GDM1 (cell line): Measurements from ENCODE around the gene ACOD1.

ENCODE experiments used
- DNase-seq: peaks from one replicate; lab custom pipeline; 2025; lab: John Stamatoyannopoulos, UW

ACOD1 gene

GRCh38 chr13:76991796-76992547 is 43.7 kb downstream of the ACOD1 start, which contains the start of gene CLN5:
CLN5 (plus strand) TSS chr13:76992081; CDS start chr13:76992099, 18 bp downstream.
- DNase-seq: peak; percentile 97

DNA sequence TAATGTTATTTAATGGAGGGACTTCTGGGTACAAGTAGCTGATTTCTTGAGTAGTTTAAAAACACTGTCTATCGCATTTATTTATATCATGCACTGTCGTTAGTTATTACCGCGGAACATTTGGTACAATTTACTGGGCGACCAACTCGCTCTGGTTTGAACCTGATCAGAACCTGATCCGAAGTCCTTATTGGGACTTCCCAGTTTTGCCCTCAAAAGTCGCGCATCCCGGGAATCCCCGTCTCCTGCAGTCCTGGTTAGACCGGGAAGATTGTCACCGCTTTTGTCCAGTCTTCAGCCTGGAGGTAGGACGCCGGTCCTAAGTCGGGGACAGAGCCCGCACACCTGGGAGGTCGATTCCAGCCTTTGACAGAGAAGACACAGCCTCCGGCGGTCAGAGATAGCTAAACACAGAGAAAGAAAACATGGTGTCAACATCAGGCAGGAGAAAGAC is 44.3 kb downstream of the ACOD1 start:
- no peak for DNase-seq

DNA sequence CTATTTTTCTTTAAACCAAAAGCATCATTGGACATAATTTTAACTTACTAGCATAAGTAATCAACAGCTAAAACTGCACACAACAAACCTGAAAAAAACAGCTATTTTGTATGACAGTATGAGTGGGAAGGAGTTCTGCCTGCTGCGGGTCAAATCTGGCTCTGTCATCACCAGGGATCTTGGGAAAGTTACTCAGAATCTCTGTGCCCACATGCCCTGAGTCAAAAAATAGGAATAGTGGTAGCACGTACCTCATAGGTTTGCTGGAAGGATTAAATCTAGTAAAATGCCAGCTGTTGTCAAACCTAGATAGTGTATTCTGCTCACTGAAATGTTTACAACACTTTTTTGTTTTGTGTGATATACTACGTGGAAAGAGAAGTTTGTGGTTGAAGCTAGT is 44.7 kb downstream of the ACOD1 start:
- no peak for DNase-seq

DNA sequence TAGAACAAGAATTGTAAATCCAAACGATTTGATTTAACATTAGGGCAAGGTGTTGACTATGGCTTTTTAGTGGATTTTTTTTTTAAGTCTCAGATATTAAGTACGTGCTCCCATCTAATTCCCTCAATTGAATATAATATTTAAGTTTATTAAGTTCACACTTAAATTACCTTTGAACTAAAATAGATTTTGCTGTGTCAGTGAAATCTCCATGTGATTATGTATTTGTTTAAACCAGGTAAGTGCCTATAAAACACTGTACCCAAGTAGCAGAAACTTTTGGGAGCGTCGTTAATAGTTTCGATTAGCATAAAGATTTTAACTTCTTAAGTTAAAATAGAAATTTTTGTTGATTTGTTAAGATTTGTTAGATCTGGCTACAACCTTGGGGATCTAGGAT is 45.2 kb downstream of the ACOD1 start:
- no peak for DNase-seq

- DNase-seq: no peak
Observed at GRCh38 chr13:76994281-76994680, 46.0 kb downstream of the ACOD1 start.

DNA sequence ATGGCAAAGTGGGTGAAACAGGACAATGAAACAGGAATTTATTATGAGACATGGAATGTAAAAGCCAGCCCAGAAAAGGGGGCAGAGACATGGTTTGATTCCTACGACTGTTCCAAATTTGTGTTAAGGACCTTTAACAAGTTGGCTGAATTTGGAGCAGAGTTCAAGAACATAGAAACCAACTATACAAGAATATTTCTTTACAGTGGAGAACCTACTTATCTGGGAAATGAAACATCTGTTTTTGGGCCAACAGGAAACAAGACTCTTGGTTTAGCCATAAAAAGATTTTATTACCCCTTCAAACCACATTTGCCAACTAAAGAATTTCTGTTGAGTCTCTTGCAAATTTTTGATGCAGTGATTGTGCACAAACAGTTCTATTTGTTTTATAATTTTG is 52.2 kb downstream of the ACOD1 start:
- DNase-seq: no peak

DNA sequence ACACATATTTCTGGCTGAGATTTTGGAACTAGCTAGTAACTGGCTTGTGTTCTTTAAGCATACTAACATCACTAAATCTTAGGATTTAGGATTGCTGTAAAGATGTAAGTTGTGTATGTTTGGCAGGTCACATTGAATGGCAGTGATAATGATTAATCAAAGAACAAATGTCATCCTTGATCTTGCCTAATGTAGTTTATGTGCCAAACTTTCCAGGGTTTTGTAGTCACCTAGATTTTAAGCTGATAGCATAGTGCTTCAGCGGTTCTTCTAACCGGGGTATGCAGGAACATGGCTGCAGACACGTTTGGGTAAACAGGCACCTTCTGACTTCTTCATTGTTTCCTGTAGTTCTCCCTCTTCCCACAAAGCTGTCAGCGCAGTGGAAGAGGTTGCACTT is 53.2 kb downstream of the ACOD1 start:
- DNase-seq: no peak

DNA sequence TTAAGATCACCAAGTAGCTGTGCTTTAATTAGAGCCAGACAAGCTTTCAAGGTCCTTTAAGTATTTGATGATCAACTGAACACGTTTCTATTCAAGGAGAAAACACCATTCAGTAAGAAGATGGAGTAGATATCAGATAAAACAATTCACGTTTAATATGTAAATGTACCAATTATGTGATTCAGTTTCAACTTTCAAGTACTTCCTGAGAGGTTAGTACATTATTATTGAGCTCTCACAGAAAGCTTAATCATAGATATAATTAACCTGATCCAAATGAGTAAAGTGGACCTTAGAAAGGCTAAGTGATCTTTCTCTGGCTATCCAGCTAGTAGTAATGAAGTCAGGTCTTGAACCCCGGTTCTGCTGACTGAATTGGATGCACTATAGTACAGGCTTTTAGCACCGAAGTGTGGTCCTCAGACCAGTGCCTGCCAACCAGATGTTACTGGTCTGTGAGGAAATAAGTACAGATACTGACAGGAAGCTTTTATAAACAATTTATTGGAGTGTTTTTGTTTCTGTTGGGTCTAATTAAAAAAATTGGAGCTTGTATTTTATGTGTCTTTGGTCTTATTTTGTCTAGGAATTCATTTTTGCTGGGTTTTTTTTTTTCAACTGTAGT is 53.8 kb downstream of the ACOD1 start:
- DNase-seq: no peak

DNA sequence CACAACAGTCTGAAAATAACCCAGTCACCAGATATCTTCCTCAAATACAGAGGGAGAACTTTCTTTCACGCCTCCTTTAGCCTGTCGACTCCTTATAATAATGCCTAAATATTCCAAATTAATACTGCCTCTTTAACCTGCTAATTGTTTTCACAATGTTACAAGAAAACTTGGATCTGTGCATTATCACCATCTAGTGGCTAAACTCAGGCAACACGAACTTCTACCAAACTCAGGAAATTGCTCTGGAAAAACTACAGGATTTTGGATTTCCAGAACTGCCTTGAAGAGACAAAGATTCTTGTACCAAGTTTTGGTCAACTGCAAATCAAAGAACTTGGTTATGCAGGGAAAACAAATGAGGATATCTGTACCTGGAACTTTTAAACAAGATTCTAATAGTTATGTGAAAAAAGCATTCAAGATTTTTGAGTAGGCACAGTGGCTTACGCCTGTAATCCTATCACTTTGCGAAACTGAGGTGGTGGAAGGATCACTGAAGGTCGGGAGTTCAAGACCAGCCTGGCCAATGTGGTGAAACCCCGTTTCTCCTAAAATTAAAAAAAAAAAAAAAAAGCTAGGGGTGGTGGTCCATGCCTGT is 54.4 kb downstream of the ACOD1 start:
- no peak for DNase-seq
